Umbilical cord (tissue), 2 donors: ENCODE measurements around the gene UGT3A2. TPM values are rescaled to one million over a fixed set of nuclear protein-coding genes. Genes with fewer than 3 reads are reported as not detected.

Experiments
- DNase-seq: peaks from one replicate; pipeline ENCODE4 v3.0.0-alpha.2; 2015; ENCODE audit warnings: low spot score
- total RNA-seq: library from RNA; depleted of rRNA; stranded (reverse); fragments of >200 nt; gene quantifications from one replicate; pipeline ENCODE4 v1.2.3, GENCODE V29; 2014; ENCODE audit warnings: low replicate concordance; ENCODE audit not compliant: insufficient read depth

Gene UGT3A2, protein sequence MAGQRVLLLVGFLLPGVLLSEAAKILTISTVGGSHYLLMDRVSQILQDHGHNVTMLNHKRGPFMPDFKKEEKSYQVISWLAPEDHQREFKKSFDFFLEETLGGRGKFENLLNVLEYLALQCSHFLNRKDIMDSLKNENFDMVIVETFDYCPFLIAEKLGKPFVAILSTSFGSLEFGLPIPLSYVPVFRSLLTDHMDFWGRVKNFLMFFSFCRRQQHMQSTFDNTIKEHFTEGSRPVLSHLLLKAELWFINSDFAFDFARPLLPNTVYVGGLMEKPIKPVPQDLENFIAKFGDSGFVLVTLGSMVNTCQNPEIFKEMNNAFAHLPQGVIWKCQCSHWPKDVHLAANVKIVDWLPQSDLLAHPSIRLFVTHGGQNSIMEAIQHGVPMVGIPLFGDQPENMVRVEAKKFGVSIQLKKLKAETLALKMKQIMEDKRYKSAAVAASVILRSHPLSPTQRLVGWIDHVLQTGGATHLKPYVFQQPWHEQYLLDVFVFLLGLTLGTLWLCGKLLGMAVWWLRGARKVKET
- not detected for total RNA-seq

DNA sequence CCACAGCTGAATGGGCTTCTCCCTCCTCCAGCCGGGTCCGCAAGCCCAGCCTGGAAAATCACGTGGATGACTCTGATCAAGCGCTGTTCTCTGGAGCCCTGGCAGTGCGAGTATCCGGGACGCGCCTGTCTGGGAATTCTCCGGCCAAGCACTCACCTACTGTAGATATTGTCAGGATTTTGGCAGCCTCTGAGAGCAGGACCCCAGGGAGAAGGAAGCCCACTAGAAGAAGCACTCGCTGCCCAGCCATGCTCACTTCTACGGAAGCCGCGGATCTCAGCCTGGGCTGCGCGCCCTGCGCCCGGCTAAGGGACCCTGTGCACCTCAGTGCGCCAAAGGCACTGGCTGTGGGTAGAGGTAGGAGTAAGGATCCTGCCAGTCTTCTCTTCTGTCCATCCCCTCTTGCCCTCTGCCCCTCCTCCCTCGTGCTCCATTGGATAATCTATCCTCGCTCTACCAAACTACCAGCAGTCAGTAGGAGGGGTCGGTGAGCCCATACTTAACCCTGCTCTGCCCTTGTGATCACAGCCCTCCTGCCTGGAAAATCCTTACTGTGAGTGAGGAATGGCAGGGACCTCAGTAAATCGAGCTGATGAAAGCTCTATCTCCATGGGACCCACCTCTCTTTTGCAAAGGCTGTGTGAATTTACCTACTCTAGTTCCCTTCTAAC, at the start of gene UGT3A2:
UGT3A2 (minus strand) TSS at position 343 of the 671 bp plus-strand sequence; CDS start at position 250, 93 bp downstream.
- DNase-seq, result peak; percentile 31

DNA sequence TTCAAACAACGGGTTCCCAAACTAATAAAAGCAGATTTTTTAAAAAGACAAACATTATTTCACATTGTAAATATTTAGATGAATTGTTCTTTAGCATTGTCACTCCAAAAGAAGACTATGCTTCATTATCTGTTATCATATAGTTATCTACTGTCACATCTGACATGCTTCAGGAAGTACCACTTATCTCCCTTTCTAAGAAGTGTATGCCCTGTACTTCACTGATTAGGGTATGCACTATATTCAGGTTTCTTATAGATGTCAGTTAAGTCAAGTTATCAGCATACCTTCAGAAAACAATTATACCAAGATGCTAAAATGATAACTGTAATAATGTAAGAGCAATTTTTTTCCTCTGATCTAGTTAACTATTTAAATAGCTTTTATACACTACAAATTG, 44.6 kb upstream of the UGT3A2 start:
- DNase-seq, result no peak

DNA sequence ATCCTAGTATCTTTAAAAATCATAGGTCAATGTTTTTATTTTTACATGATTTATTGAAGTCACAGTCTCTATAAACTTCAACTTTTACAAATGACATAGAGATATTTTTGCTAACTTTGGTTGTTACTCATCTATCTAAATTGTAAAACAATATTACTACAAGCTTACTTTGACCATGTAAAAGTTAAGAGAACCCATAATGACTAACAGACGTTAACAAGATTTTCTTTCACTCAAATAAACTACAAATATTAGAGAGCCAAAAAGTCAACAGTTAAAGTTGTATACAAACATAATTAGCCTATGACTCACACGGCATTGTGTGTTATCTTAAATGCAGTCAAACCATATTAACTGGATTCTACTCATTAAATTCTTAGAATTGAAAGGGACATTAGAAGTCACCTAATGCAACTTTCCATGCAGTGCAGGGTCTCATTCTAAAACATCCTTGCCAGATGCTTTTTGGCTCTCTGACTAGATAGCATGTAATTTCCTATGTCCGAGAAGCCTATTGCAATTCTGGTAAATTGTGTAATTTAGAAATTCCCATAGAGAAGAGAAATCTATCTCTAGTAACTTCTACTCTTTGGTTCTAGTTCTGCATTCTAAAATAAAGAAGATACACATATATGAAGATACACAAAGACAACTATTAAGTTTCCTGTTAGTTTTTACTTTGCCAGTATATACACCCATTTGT, 42.2 kb upstream of the UGT3A2 start:
- no peak for DNase-seq

DNA sequence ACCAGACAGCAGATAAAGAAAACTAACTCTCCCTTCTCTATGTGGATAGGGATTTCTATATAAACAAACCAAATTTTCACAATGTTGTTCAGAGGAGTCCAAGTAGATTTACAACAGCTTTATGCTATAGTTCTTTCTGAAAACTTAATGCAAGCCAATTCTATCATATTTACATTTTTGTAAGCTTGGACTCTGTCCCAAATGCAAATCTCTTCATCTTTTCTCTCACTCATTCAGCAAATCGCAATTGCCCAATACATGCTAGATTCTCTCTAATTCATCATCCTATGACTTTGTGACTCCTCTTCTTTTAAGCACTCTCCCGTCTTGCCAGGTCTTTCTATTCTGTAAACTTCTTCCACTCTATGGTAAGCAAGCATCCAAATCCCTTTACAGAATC, 39.1 kb upstream of the UGT3A2 start:
- DNase-seq, result no peak

DNA sequence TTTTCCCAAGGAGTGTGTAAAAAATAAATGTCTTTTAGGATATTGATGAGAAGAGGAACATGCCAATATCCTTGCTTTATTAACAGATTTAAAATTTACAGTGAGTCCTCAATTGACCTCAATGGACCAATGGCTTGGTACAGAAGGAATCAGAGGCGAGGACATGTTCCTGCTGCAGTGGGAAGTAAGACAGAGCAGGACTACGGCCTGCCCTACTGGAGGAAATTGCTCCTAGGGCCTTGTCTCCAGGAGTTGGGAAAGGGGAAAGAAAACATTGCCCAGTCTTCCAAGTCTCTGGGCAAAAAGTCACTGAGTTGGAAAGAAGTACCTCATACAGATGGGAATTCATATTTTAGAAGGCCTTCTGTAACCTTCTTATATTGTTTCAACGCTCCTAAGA, 33.1 kb upstream of the UGT3A2 start:
- DNase-seq, result no peak

DNA sequence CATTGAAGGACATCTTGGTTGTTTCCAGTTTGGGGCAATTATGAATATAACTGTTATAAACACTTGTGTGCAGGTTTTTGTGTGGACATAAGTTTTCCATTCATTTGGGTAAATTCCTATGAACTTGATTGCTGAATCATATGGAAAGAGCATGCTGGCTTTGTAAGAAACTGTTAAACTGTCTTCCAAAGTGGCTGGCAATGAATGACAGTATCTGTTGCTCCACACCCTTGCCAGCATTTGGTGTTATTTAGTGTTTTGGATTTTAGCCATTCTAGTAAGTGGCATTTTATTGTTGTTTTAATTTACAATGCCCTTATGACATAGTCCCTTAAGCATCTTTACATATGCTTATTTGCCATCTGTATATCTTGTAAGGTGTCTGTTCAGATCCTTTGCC, 29.8 kb upstream of the UGT3A2 start:
- no peak for DNase-seq

DNA sequence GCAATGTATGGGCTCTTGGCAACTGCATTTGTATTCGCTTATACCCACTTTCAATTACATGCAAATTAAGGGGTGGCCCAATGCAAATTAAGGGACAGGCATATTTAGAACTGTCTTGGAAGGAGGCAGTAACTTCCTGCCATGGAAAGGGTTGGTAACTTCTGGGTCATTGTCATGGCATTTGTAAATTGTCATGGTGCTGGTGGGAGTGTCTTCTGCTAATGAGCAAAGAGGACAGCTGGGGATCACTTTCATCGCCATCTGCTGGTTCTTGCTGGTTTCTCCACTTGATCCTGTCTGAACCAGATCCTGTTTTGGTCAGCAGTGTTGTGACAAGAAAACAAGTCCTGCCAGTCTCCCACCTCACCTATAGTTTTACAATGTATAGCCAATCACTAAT, 23.3 kb upstream of the UGT3A2 start:
- no peak for DNase-seq

DNA sequence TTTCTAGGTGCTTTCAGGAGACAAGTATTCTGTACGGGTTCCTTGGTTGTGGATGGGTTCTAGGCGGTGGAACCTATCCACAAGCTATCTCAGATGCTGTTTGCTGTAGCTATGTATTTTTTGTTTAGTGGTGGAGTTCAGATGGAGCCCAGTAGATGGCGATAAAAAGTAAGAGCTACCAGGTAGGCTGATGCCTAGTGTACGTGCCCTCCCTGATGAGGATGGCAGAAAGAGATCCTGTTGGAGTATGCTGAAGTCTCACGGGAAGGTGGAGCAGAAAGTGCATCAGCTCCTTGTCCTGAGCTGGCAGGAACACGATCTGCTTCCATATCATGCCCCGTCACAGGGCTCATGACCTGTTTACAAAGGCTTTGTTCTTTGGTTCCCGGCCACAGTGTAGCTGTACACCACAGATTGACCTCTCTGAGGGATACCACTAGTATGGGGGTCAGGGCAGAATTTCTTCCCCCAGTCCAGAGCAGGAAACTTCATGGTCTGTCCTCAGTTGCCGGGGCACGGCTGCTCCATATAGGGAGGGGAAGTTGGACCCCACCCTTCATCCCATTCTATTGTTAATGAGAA, 12.6 kb upstream of the UGT3A2 start:
- DNase-seq, result peak; percentile 68

DNA sequence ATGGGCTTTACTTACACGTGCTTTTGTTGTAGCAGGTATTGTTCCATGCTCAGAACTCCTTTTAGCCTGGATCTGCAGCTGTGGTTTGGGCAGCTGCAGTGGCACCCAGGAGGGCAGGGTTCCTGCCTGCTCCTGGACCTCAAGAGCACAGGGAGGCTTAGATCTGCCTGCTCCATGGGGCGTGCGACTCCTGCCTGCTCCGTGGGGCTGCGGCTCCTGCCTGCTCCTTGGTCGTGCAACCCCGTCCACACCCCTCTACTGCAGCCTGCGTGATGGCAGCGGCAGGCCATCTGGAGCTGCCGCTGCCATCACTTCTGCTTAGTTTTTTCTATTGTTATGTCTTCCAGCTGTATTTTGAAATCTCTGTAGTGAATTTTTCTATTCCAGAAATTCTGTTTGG, 11.7 kb upstream of the UGT3A2 start:
- no peak for DNase-seq

DNA sequence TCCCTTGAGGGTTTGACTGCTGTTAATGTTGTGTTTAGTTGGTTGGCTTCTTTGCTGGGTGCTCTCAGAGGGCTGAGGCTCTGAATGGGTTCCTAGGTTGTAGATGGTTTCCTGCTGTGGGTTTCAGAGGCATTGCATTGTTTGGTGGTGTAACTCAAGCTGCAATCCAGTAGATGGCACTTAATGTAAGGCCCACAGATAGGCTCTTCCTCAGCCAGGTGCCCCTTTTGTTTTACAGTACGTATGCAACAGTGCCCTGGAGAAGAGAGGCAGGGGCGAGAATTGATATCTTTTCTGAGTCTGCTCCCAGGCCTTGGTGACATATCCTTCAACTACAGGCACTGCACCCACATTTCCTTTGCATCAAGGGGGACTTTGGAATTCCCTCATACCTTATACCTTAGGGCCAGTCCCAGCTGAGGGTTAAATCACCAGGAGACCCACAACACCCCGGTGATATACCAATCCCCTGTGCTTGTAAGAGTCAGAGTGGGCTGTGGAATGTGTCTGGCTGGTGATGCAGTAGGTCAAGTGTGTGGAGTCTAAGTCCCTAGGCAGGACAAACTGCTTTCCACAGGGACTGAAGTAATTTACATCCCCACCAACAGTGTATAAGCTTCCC, 7.0 kb upstream of the UGT3A2 start:
- no peak for DNase-seq

DNA sequence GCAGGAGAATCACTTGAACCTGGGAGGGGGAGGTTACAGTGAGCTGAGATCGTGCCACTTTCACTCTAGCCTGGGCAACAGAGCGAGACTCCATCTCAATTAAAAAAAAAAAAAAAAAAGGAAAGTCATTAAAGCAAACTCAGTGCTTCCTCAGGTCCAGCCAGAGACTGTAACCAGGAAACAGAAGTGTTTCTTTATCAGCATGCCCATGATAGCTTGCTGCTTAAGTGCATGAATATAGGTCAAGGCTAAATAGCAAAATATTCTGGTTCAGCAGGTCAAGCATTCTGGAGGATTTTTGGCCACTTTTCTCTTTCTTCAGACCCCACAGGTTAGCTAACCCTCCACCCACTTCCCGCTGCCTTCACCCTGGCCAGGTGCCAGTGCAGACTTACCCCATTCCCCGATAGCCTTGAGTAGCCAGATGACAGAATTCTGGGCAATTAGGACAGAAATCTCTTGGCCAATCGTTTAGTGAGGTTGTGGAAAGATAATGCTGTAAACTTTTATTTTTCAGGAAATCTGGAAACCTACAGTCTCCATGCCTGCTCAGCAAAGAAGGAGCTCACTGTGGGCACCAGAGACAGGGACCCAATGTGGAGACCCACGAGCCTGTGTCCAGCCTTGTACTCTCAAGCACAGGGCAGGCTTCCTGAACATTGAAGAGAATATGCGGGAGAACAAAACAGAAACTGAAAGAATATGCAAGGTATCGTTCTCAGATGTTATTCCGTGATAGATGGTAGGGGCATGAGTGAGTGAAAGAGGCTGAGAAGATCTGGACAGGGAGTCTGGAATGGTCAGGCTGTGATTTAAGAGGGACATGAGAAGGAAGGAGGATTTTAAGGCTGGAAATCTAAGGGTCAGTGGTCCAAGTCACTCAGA, 4.2 kb upstream of the UGT3A2 start:
- DNase-seq, result no peak

DNA sequence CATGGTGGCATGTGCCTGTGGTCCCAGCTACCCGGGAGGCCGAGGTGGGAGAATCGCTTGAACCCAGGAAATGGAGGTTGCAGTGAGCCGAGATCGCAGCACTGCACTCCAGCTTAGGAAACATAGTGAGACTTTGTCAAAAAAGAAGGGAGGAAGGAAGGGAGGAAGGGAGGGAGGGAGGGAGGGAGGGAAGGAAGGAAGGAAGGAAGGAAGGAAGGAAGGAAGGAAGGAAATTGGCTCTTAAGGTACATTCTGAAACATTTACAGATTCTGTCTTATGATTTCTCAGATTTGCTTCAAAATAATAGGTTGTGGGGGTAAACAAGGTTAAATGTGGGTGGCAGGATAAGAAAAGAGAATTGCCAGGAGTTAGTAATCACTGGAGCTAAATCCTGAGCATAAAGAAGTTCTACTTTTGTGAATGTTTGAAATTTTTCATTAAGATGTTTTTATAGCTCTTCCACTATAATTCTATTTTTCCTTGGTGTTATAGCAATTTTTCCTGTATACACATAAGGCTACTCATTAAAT, 2.1 kb upstream of the UGT3A2 start:
- DNase-seq, result no peak

DNA sequence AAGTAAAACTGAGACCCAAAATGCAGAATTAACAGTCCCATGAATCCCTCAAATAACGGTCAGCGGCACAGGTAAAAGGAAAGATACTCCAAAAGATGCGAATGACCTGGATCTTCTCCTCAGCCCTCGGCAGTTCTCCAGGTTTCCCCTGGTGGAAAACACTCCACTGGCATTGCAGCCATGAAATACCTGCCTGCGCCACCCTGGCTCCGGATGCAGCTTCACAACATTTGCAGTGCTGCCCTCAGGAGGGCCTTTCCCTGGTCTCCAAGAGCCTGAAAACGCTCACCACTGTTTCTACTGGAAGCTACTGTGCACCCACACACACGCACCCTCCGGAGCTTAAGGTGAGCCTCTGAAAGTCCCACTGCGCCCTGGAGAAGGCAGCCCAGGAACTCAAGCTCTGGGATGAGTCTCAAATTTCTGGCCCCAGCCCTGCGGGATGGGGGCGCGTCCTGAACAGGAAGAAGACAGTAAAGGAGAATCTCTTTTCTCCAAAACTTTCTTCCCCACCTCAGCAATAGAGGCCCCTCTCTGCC, 612 bp downstream of the UGT3A2 start:
- no peak for DNase-seq

DNA sequence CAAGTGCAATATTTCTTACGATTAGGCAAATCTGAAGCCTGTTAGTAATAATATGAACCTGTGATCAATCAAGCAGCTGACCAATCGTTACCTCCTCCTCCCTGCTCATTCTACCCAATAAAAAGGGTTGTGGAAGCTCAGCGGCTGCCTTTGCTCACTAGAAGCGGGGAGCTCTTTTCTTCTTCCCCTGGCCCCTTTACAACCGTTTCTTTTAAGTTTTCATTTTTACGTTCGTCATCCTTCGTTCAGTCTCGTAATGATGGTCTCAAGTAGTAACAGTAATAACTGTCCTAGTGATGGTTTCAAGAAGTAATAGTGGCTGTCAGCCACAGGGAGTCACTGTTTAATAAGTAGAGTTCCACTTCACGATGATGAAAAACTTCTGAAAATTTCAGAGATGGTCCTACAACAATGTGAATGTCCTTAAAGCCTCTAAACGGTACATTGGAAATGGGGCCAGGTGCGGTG, 6.2 kb downstream of the UGT3A2 start:
- no peak for DNase-seq

DNA sequence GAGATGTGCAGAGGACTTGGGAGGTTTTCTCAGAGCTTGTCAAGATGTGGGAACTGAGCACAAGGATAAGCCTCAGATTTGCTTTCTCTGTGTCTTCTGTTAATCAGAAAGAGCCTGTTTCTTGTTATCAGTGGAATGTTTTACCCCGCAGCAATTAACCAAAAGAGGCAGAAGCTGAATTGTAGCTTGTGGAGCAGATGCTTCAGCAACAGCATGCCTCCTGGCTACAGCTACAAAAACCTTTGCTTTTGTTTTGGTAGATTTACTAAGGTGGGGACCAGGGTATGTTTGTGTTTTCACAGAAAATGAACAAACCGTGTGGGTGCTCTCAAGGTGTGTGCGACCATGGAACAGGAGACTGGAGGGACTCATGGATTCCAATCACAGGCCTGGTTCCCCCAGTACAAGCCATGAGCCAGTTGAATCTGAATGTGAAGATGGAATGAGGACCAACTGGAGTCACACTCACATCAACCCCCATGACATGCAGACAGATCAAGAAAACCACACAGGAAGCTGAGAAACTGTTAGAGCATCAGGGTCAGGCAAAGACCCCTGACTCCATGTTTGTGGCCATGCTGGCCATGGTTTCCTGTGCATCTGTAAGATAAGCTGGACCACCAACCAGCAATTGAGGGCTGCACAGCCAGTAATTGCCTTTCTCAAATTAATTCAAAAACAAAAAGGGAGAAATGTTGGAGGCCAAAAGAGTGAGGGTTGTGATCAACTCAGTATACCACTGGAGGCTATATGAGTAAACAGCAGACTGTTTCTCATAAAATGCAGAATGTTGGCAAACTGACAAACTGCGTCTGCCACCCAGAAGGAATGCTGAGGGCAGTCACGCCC, 6.9 kb downstream of the UGT3A2 start:
- peak; percentile 32 for DNase-seq

DNA sequence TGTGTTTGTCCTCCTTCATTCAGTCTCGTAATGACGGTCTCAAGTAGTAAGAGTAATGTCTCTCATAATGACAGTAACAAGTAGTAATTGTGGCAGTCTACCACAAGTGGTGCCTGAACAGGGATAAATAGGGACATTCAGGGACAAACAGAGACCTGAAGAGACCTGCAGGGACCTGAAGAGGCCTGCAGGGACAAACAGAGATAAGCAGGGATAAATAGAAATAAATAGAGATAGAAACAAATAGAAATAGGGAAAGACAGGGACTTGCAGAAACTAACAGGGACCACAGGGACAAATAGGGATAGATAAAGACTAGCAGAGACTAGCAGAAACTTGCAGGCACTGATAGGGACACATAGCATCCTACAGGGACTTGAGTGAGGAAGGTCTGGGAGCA, 7.9 kb downstream of the UGT3A2 start:
- DNase-seq, result no peak

DNA sequence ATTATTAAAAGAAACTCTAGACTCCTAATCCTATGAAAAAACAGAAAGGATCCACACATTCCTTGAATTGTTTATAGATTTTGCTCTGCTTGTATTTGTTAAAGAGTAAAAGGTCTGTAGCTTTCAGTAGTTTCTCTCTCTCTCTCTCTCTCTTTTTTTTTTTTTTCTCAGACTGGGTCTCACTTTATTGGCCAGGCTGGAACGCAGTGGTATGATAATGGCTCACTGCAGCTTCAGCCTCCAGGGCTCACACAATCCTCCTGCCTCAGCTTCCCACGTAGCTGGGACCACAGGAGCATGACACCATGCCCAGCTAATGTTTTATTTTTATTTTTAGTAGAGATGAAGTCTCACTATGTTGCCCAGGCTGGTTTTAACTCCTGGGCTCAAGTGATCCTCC, 9.3 kb downstream of the UGT3A2 start:
- DNase-seq, result no peak

DNA sequence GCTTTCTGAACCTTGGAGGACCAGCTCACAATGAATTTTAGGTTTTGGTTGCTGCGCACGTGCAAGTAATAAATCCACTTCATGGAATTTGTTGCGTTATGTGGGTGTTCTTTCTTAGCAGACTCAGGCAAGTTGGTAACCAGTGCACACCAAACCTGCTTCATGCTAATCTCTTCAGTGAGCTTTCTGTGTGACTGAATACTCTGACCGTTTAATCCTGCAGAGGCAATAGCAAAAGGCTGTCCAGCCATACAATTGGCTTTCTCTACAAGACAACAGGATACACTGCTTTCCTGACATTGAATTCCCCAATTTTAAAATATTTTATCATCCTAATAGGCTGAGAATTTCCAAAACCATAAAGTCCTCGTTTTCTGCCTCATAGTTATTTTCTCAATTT, 10.3 kb downstream of the UGT3A2 start:
- DNase-seq, result no peak

DNA sequence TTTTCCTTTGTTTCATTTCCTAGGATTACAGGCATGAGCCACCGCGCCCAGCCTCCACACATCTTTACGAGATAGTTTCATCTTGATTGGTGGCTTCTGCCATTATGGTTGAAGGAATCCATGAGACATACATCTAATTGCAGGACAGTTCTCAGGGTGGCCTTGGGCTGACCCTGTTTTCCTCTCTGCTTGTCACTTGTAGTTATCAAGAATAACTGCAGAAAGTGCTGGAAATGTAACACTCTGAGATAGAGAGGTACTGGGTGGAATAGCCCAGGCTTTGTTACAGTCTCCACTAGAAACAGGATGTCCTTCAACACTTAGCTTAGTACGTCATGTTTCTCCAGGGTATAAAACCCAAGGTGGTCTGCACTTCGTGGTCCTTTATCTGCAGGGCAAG, 10.7 kb downstream of the UGT3A2 start:
- no peak for DNase-seq
